ENCODE results near the gene SETBP1. TPM values are rescaled to one million over a fixed set of nuclear protein-coding genes. Genes with fewer than 3 reads are reported as not detected.

Gene SETBP1
- total and polyA plus RNA-seq, 2 of the 8 experiments (the other 6 are each of a cell fraction or from before 2014, with no cell fraction given): 2.0 to 6.5 TPM

DNA sequence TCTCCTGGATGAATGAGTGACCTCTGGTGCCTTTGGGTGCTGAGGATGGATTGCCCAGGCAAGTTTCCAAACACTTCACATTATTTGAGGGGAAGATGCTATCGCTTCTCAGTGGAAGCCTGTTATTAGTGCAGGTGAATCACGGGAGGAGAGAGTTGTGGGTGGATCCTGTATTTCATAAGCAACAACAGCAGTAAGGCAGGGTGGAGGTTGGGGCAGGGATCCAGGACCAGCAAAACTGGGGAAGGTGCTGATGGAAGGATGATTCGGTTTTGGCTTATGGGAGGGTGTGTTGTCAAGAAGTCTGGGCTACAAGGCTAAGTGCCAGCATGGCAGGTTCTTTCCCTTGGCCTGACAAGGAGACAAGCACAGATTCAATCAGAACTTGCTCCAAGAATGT, 37.7 kb upstream of the SETBP1 start:
- no peak overlapping the region for H2BK12ac ChIP-seq (ENCODE audit: low read depth, low read length)
- no peak overlapping the region for H3K18ac ChIP-seq (ENCODE audit: extremely low read depth, low read length)
- H4K5ac ChIP-seq (ENCODE audit: insufficient read length, low read depth, low read length): no peak overlapping the region
- no peak overlapping the region for H3K4me2 ChIP-seq (ENCODE audit: insufficient read depth in 1 of 2, low read depth in 2 of 2, low read length in 2 of 2)
- no peak overlapping the region for H2BK20ac ChIP-seq (ENCODE audit: low read length)
- DNase-seq (ENCODE audit: low read depth in 1 of 2, low spot score in 2 of 2) (no peak), FAIRE-seq (no peak)
- H3K14ac ChIP-seq (ENCODE audit: insufficient read length): no peak overlapping the region
- H2AFZ ChIP-seq (ENCODE audit: low read length): no peak overlapping the region
- no peaks in the 10 kb centered on the region for H3K36me3 ChIP-seq (ENCODE audit: control insufficient read depth in 2 of 4, insufficient read depth in 4 of 4, low read length in 3 of 4)
- H3K79me1 ChIP-seq (ENCODE audit: low read depth, low read length): no peaks in the 10 kb centered on the region
- WGBS, 2 experiments (ENCODE audit: extremely low coverage in 1 of 2, insufficient coverage in 1 of 2, insufficient read length in 1 of 2, insufficient replicate concordance in 2 of 2, low coverage in 1 of 2, low lambda C conversion rate in 2 of 2, missing lambda C conversion rate in 1 of 2): 87% methylated on average over 2 of the region's 3 CpGs; no CpG with 5 or more reads in 1 of the 2 experiments
- H3K23ac ChIP-seq (ENCODE audit: insufficient read length): no peak overlapping the region
- H2BK15ac ChIP-seq (ENCODE audit: low read length): 0 out of 2 replicates have a peak overlapping the region, but pooled peaks have one; percentile 11
- H4K91ac ChIP-seq (replicated peaks; ENCODE audit: insufficient read length, low read length): no peak overlapping the region
- H3K79me2 ChIP-seq (ENCODE audit: control insufficient read depth in 1 of 2, insufficient read depth in 2 of 2, low read length in 2 of 2): no peaks in the 10 kb centered on the region
- no peaks in the 10 kb centered on the region for H3K9me3 ChIP-seq (ENCODE audit: insufficient read depth in 2 of 2, low read depth in 1 of 2, low read length in 1 of 2)
- no peak overlapping the region for H3K4ac ChIP-seq (replicated peaks; ENCODE audit: insufficient read length, low read depth, low read length)
- no peak overlapping the region for H4K8ac ChIP-seq (ENCODE audit: extremely low read depth, insufficient read depth, low read length)
- no peak overlapping the region for H2AK5ac ChIP-seq (ENCODE audit: low read depth, low read length)
- no peaks in the 10 kb centered on the region; the same call in 1 of the 2 replicates for H3K23me2 ChIP-seq (ENCODE audit: low read depth, low read length)
- no peak overlapping the region for H2BK5ac ChIP-seq (ENCODE audit: low read depth, low read length)
- H3K4me3 ChIP-seq (ENCODE audit: extremely low read depth in 1 of 4, insufficient read depth in 2 of 4, low read depth in 3 of 4, low read length in 4 of 4): no peak overlapping the region
- POLR2A ChIA-PET (ENCODE audit: partially characterized antibody): no interaction called here
- CTCF ChIA-PET (ENCODE audit: partially characterized antibody): interaction anchor here (1.1 kb wide), 1 partner anchor 24 kb away, joined by 3 read pairs; no protein-coding TSS in a partner anchor
- H3K27me3 ChIP-seq (replicated peaks in 1 of 4; ENCODE audit: control insufficient read depth in 3 of 4, extremely low read depth in 1 of 4, insufficient read depth in 3 of 4, low read length in 3 of 4): no peaks in the 10 kb centered on the region; a peak in 1 of 7 replicates
- no peaks in the 10 kb centered on the region for H4K20me1 ChIP-seq (replicated peaks in 1 of 2; ENCODE audit: control insufficient read depth in 1 of 2, insufficient read depth in 2 of 2, low read length in 2 of 2)
- no peak overlapping the region for H3K27ac ChIP-seq (ENCODE audit: low read depth, low read length)
- no peaks in the 10 kb centered on the region for H3K4me1 ChIP-seq (replicated peaks in 1 of 4; ENCODE audit: control insufficient read depth in 3 of 4, insufficient read depth in 4 of 4, low read length in 3 of 4)
- no peak overlapping the region for H3K9ac ChIP-seq (replicated peaks in 1 of 4; ENCODE audit: extremely low read depth in 1 of 4, low read depth in 3 of 4, low read length in 3 of 4)
- no peak overlapping the region for H2BK120ac ChIP-seq (replicated peaks; ENCODE audit: low read depth, low read length)
- H3K56ac ChIP-seq (replicated peaks; ENCODE audit: insufficient read length, low read depth, low read length): no peak overlapping the region
- TF ChIP-seq BCL11A (IDR thresholded peaks at IDR 0.05; ENCODE audit: low read depth in 2 of 2, low read length in 2 of 2) (no peak), TAF7 (optimal IDR thresholded peaks at IDR 0.05; ENCODE audit: borderline replicate concordance, low read depth, low read length) (no peak), TEAD4 (IDR thresholded peaks at IDR 0.05; ENCODE audit: low read depth, low read length) (no peak), RNF2 (IDR thresholded peaks at IDR 0.05; ENCODE audit: borderline replicate concordance, low read depth, low read length, missing control alignments, poor library complexity, severe bottlenecking) (no peak), EGR1 (IDR thresholded peaks at IDR 0.05; ENCODE audit: borderline replicate concordance, low read depth, low read length) (no peak), POU5F1 (IDR thresholded peaks at IDR 0.05; ENCODE audit: low read depth, low read length) (no peak), EZH2 (IDR thresholded peaks at IDR 0.05; ENCODE audit: low read depth, low read length, severe bottlenecking) (no peak), CHD2 (IDR thresholded peaks at IDR 0.05; ENCODE audit: low read length) (no peak), RXRA (IDR thresholded peaks at IDR 0.05; ENCODE audit: insufficient read depth, low read depth, low read length) (no peak), JUND (IDR thresholded peaks at IDR 0.05; ENCODE audit: low read length) (no peak)
- TF ChIP-seq, protein P1, sequence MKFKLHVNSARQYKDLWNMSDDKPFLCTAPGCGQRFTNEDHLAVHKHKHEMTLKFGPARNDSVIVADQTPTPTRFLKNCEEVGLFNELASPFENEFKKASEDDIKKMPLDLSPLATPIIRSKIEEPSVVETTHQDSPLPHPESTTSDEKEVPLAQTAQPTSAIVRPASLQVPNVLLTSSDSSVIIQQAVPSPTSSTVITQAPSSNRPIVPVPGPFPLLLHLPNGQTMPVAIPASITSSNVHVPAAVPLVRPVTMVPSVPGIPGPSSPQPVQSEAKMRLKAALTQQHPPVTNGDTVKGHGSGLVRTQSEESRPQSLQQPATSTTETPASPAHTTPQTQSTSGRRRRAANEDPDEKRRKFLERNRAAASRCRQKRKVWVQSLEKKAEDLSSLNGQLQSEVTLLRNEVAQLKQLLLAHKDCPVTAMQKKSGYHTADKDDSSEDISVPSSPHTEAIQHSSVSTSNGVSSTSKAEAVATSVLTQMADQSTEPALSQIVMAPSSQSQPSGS (IDR thresholded peaks at IDR 0.05; ENCODE audit: low read length): no peak
- TF ChIP-seq, protein P2, sequence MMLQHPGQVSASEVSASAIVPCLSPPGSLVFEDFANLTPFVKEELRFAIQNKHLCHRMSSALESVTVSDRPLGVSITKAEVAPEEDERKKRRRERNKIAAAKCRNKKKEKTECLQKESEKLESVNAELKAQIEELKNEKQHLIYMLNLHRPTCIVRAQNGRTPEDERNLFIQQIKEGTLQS (IDR thresholded peaks at IDR 0.05; ENCODE audit: insufficient read depth, low read depth, low read length): no peak

All from H1 (cell line).